SH-SY5Y (cell line): ENCODE results near the gene RPS6KA4.

Source experiments
- GATA2 ChIP-seq: IDR thresholded peaks from 2 replicates; pipeline ENCODE4 v1.6.1; 2011; ENCODE audit warnings: mild to moderate bottlenecking, low read depth, low read length
- GATA3 ChIP-seq: IDR thresholded peaks from 2 replicates; pipeline ENCODE4 v1.6.1; 2011; ENCODE audit warnings: low read depth, mild to moderate bottlenecking, low read length, moderate library complexity

GRCh38 chr11:64379817-64380709 is 21.1 kb downstream of the RPS6KA4 start:
- no peak for TF ChIP-seq GATA2
- no peak for TF ChIP-seq GATA3
